ENCODE measurements around the gene ORAI1. TPM values are rescaled to one million over a fixed set of nuclear protein-coding genes. Genes with fewer than 3 reads are reported as not detected.
"Not testable (repeated sequence)": the region's sequence is repeated elsewhere in the genome, so short reads cannot be mapped to it uniquely, and the experiment has no call there.

Gene ORAI1
- total and polyA plus RNA-seq, 4 donors: 3.6 to 12.5 (median 9.1) TPM

DNA sequence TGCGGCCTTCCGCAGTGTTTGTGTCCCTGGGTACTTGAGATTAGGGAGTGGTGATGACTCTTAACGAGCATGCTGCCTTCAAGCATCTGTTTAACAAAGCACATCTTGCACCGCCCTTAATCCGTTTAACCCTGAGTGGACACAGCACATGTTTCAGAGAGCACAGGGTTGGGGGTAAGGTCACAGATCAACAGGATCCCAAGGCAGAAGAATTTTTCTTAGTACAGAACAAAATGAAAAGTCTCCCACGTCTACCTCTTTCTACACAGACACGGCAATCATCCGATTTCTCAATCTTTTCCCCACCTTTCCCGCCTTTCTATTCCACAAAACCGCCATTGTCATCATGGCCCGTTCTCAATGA is 7.5 kb downstream of the ORAI1 start:
- H3K9me3 ChIP-seq (ENCODE audit: control insufficient read depth, low read length); intact Hi-C loops (cut with DNase I); H3K27me3 ChIP-seq (ENCODE audit: control insufficient read depth in 1 of 2, insufficient read depth in 2 of 2, low read length in 1 of 2); H3K4me1 ChIP-seq (ENCODE audit: control insufficient read depth in 1 of 2, insufficient read depth in 2 of 2, low read length in 2 of 2); H3K4me3 ChIP-seq (ENCODE audit: low read length in 2 of 2); H3K36me3 ChIP-seq (ENCODE audit: control insufficient read depth in 1 of 2, insufficient read depth in 2 of 2, low read length in 1 of 2); DNase-seq; ATAC-seq (ENCODE audit: low FRiP score); H3K27ac ChIP-seq (ENCODE audit: low read depth in 1 of 2, low read length in 2 of 2): not testable (repeated sequence)
- WGBS, 2 donors: 97 to 100% methylated on average over 3 to 6 of the region's 11 CpGs

- WGBS, 2 donors: 87 to 90% methylated on average over 13 of the region's 13 CpGs
- no peak for DNase-seq
These were observed 8.5 kb downstream of the ORAI1 start for GRCh38 chr12:121634836-121635235.

DNA sequence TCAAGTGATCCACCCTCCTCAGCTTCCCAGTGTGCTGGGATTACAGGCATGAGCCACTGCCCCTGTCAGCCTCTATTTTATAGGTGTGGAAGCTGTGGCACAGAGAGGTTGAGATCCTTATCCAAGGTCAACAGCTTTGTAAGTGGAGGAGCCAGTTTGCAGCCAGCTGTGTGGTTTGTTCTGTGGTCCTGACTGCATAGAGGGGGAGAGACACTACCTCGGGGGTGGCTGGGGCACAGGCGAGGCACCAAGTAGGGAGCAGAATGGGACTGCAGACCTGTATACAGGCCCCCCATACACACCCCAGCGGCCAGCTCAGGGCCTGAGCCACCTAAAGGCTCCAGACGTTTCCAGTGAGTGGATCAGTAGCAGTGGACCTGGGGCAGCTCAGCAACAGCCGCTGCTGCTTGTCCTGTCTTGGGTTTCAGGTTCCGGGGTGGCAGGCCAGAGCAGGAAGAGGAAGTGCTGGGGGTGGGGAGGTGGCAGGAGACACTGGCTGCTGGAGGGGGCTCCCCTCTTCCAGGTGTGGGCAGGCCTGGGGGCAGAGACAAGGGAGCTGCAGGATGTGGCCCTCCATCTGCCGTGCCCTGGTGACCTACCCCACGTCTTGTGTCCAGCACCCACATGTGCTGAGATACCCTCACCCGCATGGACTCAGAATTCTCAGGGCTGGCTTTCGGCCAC is 11.0 kb downstream of the ORAI1 start:
- ATAC-seq (ENCODE audit: low FRiP score): peak; percentile 55
- 85 to 86% methylated on average over 10 of the region's 10 CpGs for WGBS, 2 donors
- intact Hi-C loops (cut with DNase I): no loop called here
- Histone ChIP-seq H3K4me3 (ENCODE audit: low read length in 2 of 2) (no peak overlapping the region), H3K27me3 (ENCODE audit: control insufficient read depth in 1 of 2, insufficient read depth in 2 of 2, low read length in 1 of 2) (no peaks in the 10 kb centered on the region), H3K9me3 (ENCODE audit: control insufficient read depth, low read length) (no peaks in the 10 kb centered on the region), H3K36me3 (ENCODE audit: control insufficient read depth in 1 of 2, insufficient read depth in 2 of 2, low read length in 1 of 2) (no peaks in the 10 kb centered on the region), H3K4me1 (ENCODE audit: control insufficient read depth in 1 of 2, insufficient read depth in 2 of 2, low read length in 2 of 2) (no peaks in the 10 kb centered on the region), H3K27ac (ENCODE audit: low read depth in 1 of 2, low read length in 2 of 2) (no peak overlapping the region)
- DNase-seq: peak in 1 of 2 donors; percentile 70

More at GRCh38 chr12:121634836-121635235, 8.5 kb downstream of the ORAI1 start:
- no peaks in the 10 kb centered on the region for H3K9me3 ChIP-seq (ENCODE audit: control insufficient read depth, low read length)
- no peak for ATAC-seq (ENCODE audit: low FRiP score)
- no peaks in the 10 kb centered on the region for H3K27me3 ChIP-seq (ENCODE audit: control insufficient read depth in 1 of 2, insufficient read depth in 2 of 2, low read length in 1 of 2)
- intact Hi-C loops (cut with DNase I): no loop called here
- no peaks in the 10 kb centered on the region for H3K36me3 ChIP-seq (ENCODE audit: control insufficient read depth in 1 of 2, insufficient read depth in 2 of 2, low read length in 1 of 2)
- H3K4me3 ChIP-seq (ENCODE audit: low read length in 2 of 2): no peak overlapping the region
- H3K4me1 ChIP-seq (ENCODE audit: control insufficient read depth in 1 of 2, insufficient read depth in 2 of 2, low read length in 2 of 2): no peaks in the 10 kb centered on the region
- no peak overlapping the region for H3K27ac ChIP-seq (ENCODE audit: low read depth in 1 of 2, low read length in 2 of 2)

DNA sequence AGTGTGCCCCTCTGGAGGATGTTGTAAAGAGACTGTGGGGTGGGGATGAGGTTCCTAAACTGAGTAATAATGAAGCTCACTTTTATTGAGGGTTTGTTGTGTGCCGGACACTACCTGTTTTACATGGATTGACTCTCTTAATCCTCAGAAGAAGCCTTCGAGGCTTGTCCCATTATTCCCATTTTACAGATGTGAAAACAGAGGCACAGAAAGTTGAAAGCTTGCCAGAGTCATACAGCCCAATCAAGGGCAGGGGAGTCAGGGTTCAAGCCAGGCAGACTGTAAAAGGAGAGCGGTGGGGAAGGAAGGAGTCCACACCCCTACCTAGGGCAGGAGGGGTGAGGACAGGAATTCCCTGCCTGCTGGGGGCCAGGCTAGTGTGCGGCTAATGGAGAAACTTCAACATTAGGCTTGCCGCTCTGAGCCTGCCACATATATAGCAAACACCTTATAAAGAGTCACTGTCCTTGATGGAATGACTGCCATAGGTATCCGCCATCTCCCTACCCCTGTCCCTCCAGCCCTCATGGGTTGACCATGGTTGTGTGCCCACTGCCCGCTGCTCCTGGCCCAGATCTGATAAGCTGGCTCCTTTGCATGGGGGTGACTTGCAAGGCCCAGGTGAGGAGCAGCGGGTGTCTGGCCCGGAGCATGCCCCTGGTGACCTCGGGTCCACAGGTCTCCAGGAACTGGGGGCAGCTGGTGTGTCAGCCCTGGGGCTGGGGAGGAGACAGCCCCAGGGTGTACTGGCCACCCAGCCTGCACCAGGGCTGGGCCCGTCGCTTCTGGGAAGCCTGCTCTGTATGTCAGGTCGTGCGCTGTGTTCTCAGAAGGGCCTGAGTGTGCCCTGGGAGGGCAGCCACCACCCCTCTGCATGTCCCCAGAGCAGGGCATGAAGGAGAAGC is 12.2 kb downstream of the ORAI1 start:
- no peaks in the 10 kb centered on the region for H3K9me3 ChIP-seq (ENCODE audit: control insufficient read depth, low read length)
- no peak overlapping the region for H3K4me3 ChIP-seq (ENCODE audit: low read length in 2 of 2)
- ATAC-seq (ENCODE audit: low FRiP score) (no peak), DNase-seq (no peak)
- WGBS, 2 donors: 93 to 95% methylated on average over 14 of the region's 14 CpGs
- no peaks in the 10 kb centered on the region for H3K36me3 ChIP-seq (ENCODE audit: control insufficient read depth in 1 of 2, insufficient read depth in 2 of 2, low read length in 1 of 2)
- no peak overlapping the region for H3K27ac ChIP-seq (ENCODE audit: low read depth in 1 of 2, low read length in 2 of 2)
- intact Hi-C loops (cut with DNase I): no loop called here
- H3K4me1 ChIP-seq (ENCODE audit: control insufficient read depth in 1 of 2, insufficient read depth in 2 of 2, low read length in 2 of 2): no peaks in the 10 kb centered on the region
- H3K27me3 ChIP-seq (ENCODE audit: control insufficient read depth in 1 of 2, insufficient read depth in 2 of 2, low read length in 1 of 2): no peaks in the 10 kb centered on the region

DNA sequence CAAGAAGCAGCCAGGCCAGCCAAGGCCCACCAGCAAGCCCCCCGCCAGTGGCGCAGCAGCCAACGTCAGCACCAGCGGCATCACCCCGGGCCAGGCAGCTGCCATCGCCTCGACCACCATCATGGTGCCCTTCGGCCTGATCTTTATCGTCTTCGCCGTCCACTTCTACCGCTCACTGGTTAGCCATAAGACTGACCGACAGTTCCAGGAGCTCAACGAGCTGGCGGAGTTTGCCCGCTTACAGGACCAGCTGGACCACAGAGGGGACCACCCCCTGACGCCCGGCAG is 15.0 kb downstream of the ORAI1 start:
- intact Hi-C loops (cut with DNase I): no loop called here
- H3K27ac ChIP-seq (ENCODE audit: low read depth in 1 of 2, low read length in 2 of 2): no peak overlapping the region
- no peaks in the 10 kb centered on the region for H3K36me3 ChIP-seq (ENCODE audit: control insufficient read depth in 1 of 2, insufficient read depth in 2 of 2, low read length in 1 of 2)
- H3K27me3 ChIP-seq (ENCODE audit: control insufficient read depth in 1 of 2, insufficient read depth in 2 of 2, low read length in 1 of 2): no peaks in the 10 kb centered on the region
- H3K4me3 ChIP-seq (ENCODE audit: low read length in 2 of 2): no peak overlapping the region
- DNase-seq (no peak), ATAC-seq (ENCODE audit: low FRiP score) (no peak)
- H3K9me3 ChIP-seq (ENCODE audit: control insufficient read depth, low read length): no peaks in the 10 kb centered on the region
- no peaks in the 10 kb centered on the region for H3K4me1 ChIP-seq (ENCODE audit: control insufficient read depth in 1 of 2, insufficient read depth in 2 of 2, low read length in 2 of 2)
- 95 to 96% methylated on average over 18 of the region's 18 CpGs for WGBS, 2 donors

- Histone ChIP-seq H3K4me3 (ENCODE audit: low read length in 2 of 2) (no peak overlapping the region), H3K9me3 (ENCODE audit: control insufficient read depth, low read length) (no peaks in the 10 kb centered on the region), H3K27ac (ENCODE audit: low read depth in 1 of 2, low read length in 2 of 2) (no peak overlapping the region), H3K36me3 (ENCODE audit: control insufficient read depth in 1 of 2, insufficient read depth in 2 of 2, low read length in 1 of 2) (no peaks in the 10 kb centered on the region), H3K4me1 (ENCODE audit: control insufficient read depth in 1 of 2, insufficient read depth in 2 of 2, low read length in 2 of 2) (no peaks in the 10 kb centered on the region), H3K27me3 (ENCODE audit: control insufficient read depth in 1 of 2, insufficient read depth in 2 of 2, low read length in 1 of 2) (no peaks in the 10 kb centered on the region)
- DNase-seq (no peak), ATAC-seq (ENCODE audit: low FRiP score) (no peak)
- WGBS, 2 donors: 91 to 92% methylated on average over 11 of the region's 11 CpGs
- intact Hi-C loops (cut with DNase I): no loop called here
These were observed 22.2 kb downstream of the ORAI1 start for GRCh38 chr12:121648458-121649028.

GRCh38 chr12:121649322-121649721 is 23.0 kb downstream of the ORAI1 start:
- H3K27ac ChIP-seq (ENCODE audit: low read depth in 1 of 2, low read length in 2 of 2): no peak overlapping the region
- DNase-seq (no peak), ATAC-seq (ENCODE audit: low FRiP score) (no peak)
- no peaks in the 10 kb centered on the region for H3K9me3 ChIP-seq (ENCODE audit: control insufficient read depth, low read length)
- no peaks in the 10 kb centered on the region for H3K36me3 ChIP-seq (ENCODE audit: control insufficient read depth in 1 of 2, insufficient read depth in 2 of 2, low read length in 1 of 2)
- no peaks in the 10 kb centered on the region for H3K27me3 ChIP-seq (ENCODE audit: control insufficient read depth in 1 of 2, insufficient read depth in 2 of 2, low read length in 1 of 2)
- no peak overlapping the region for H3K4me3 ChIP-seq (ENCODE audit: low read length in 2 of 2)
- intact Hi-C loops (cut with DNase I): no loop called here
- H3K4me1 ChIP-seq (ENCODE audit: control insufficient read depth in 1 of 2, insufficient read depth in 2 of 2, low read length in 2 of 2): no peaks in the 10 kb centered on the region
- WGBS, 2 donors: 88 to 90% methylated on average over 5 of the region's 5 CpGs

- Histone ChIP-seq H3K27ac (ENCODE audit: low read depth in 1 of 2, low read length in 2 of 2) (no peak overlapping the region), H3K36me3 (ENCODE audit: control insufficient read depth in 1 of 2, insufficient read depth in 2 of 2, low read length in 1 of 2) (no peaks in the 10 kb centered on the region), H3K4me1 (ENCODE audit: control insufficient read depth in 1 of 2, insufficient read depth in 2 of 2, low read length in 2 of 2) (no peaks in the 10 kb centered on the region), H3K4me3 (ENCODE audit: low read length in 2 of 2) (no peak overlapping the region), H3K9me3 (ENCODE audit: control insufficient read depth, low read length) (no peaks in the 10 kb centered on the region), H3K27me3 (ENCODE audit: control insufficient read depth in 1 of 2, insufficient read depth in 2 of 2, low read length in 1 of 2) (no peaks in the 10 kb centered on the region)
- DNase-seq (no peak), ATAC-seq (ENCODE audit: low FRiP score) (no peak)
- intact Hi-C loops (cut with DNase I): no loop called here
- WGBS, 2 donors: 97 to 98% methylated on average over 8 of the region's 8 CpGs
These were observed 23.6 kb downstream of the ORAI1 start for GRCh38 chr12:121649819-121650353.
